ENCODE results near the gene AMIGO3.
"Not testable (repeated sequence)": the region's sequence is repeated elsewhere in the genome, so short reads cannot be mapped to it uniquely, and the experiment has no call there.

The AMIGO3 gene

GRCh38 chr3:49685846-49686245 lies 33.6 kb downstream of the AMIGO3 start:
- peaks cover 22% of the 10 kb centered on the region for H3K36me3 ChIP-seq (replicated peaks; ENCODE audit: low read depth, low read length)
- not testable (repeated sequence) for H4K20me1 ChIP-seq (ENCODE audit: insufficient read depth, low read length); H3K9ac ChIP-seq (ENCODE audit: low read length); H3K9me3 ChIP-seq (ENCODE audit: insufficient read depth, low read length); H3K27ac ChIP-seq (ENCODE audit: low read length); H3K27me3 ChIP-seq (ENCODE audit: low read depth, low read length); H3K4me3 ChIP-seq (ENCODE audit: low read length); H2AFZ ChIP-seq (ENCODE audit: low read depth, low read length); H3K4me2 ChIP-seq (ENCODE audit: low read length); H3K4me1 ChIP-seq (ENCODE audit: low read length)
- H3K79me2 ChIP-seq (ENCODE audit: low read length): peaks cover 15% of the 10 kb centered on the region

GRCh38 chr3:49685103-49685502 lies 34.4 kb downstream of the AMIGO3 start:
- not testable (repeated sequence) for H3K4me2 ChIP-seq (ENCODE audit: low read length); H3K27ac ChIP-seq (ENCODE audit: low read length); H3K4me1 ChIP-seq (ENCODE audit: low read length); H3K27me3 ChIP-seq (ENCODE audit: low read depth, low read length); H2AFZ ChIP-seq (ENCODE audit: low read depth, low read length); H3K9me3 ChIP-seq (ENCODE audit: insufficient read depth, low read length); H3K4me3 ChIP-seq (ENCODE audit: low read length); H3K79me2 ChIP-seq (ENCODE audit: low read length); H4K20me1 ChIP-seq (ENCODE audit: insufficient read depth, low read length); H3K9ac ChIP-seq (ENCODE audit: low read length)
- H3K36me3 ChIP-seq (replicated peaks; ENCODE audit: low read depth, low read length): peaks cover 25% of the 10 kb centered on the region

- H3K27me3 ChIP-seq (ENCODE audit: low read depth, low read length); H3K79me2 ChIP-seq (ENCODE audit: low read length); H3K27ac ChIP-seq (ENCODE audit: low read length); H3K9me3 ChIP-seq (ENCODE audit: insufficient read depth, low read length); H4K20me1 ChIP-seq (ENCODE audit: insufficient read depth, low read length); H3K4me2 ChIP-seq (ENCODE audit: low read length); H2AFZ ChIP-seq (ENCODE audit: low read depth, low read length); H3K4me1 ChIP-seq (ENCODE audit: low read length); H3K9ac ChIP-seq (ENCODE audit: low read length); H3K4me3 ChIP-seq (ENCODE audit: low read length): not testable (repeated sequence)
- peaks cover 30% of the 10 kb centered on the region for H3K36me3 ChIP-seq (replicated peaks; ENCODE audit: low read depth, low read length)
These were observed 35.0 kb downstream of the AMIGO3 start for GRCh38 chr3:49684453-49684852.

GRCh38 chr3:49683162-49683561 lies 36.3 kb downstream of the AMIGO3 start:
- no peak overlapping the region for H3K27ac ChIP-seq (ENCODE audit: low read length)
- no peak overlapping the region for H3K4me3 ChIP-seq (ENCODE audit: low read length)
- no peaks in the 10 kb centered on the region for H3K27me3 ChIP-seq (ENCODE audit: low read depth, low read length)
- H4K20me1 ChIP-seq (ENCODE audit: insufficient read depth, low read length): no peaks in the 10 kb centered on the region
- no peak overlapping the region for H3K9ac ChIP-seq (ENCODE audit: low read length)
- TF ChIP-seq CTCF (IDR thresholded peaks at IDR 0.05; ENCODE audit: low read depth, low read length): no peak
- no peak for TF ChIP-seq EZH2phosphoT487 (IDR thresholded peaks at IDR 0.05; ENCODE audit: low read depth)
- no peaks in the 10 kb centered on the region for H3K4me1 ChIP-seq (ENCODE audit: low read length)
- no peaks in the 10 kb centered on the region for H3K79me2 ChIP-seq (ENCODE audit: low read length)
- no peak overlapping the region for H3K4me2 ChIP-seq (ENCODE audit: low read length)
- H2AFZ ChIP-seq (ENCODE audit: low read depth, low read length): no peak overlapping the region
- peaks cover 42% of the 10 kb centered on the region for H3K36me3 ChIP-seq (replicated peaks; ENCODE audit: low read depth, low read length)
- no peaks in the 10 kb centered on the region for H3K9me3 ChIP-seq (ENCODE audit: insufficient read depth, low read length)

- Histone ChIP-seq H3K27ac (ENCODE audit: low read length) (no peak overlapping the region), H3K4me2 (ENCODE audit: low read length) (no peak overlapping the region), H3K9me3 (ENCODE audit: insufficient read depth, low read length) (no peaks in the 10 kb centered on the region), H3K79me2 (ENCODE audit: low read length) (no peaks in the 10 kb centered on the region), H3K27me3 (ENCODE audit: low read depth, low read length) (no peaks in the 10 kb centered on the region), H3K36me3 (replicated peaks; ENCODE audit: low read depth, low read length) (peaks cover 56% of the 10 kb centered on the region), H3K4me1 (ENCODE audit: low read length) (no peaks in the 10 kb centered on the region), H3K4me3 (ENCODE audit: low read length) (no peak overlapping the region), H4K20me1 (ENCODE audit: insufficient read depth, low read length) (no peaks in the 10 kb centered on the region), H2AFZ (ENCODE audit: low read depth, low read length) (no peak overlapping the region), H3K9ac (ENCODE audit: low read length) (no peak overlapping the region)
- TF ChIP-seq EZH2phosphoT487 (IDR thresholded peaks at IDR 0.05; ENCODE audit: low read depth): no peak
- TF ChIP-seq CTCF (IDR thresholded peaks at IDR 0.05; ENCODE audit: low read depth, low read length): no peak
These were observed 37.9 kb downstream of the AMIGO3 start for GRCh38 chr3:49681543-49681942.

GRCh38 chr3:49681232-49681522 lies 38.3 kb downstream of the AMIGO3 start:
- H3K4me3 ChIP-seq (ENCODE audit: low read length): no peak overlapping the region
- no peaks in the 10 kb centered on the region for H4K20me1 ChIP-seq (ENCODE audit: insufficient read depth, low read length)
- H3K4me1 ChIP-seq (ENCODE audit: low read length): no peaks in the 10 kb centered on the region
- peaks cover 60% of the 10 kb centered on the region for H3K36me3 ChIP-seq (replicated peaks; ENCODE audit: low read depth, low read length)
- no peak overlapping the region for H3K27ac ChIP-seq (ENCODE audit: low read length)
- no peaks in the 10 kb centered on the region for H3K79me2 ChIP-seq (ENCODE audit: low read length)
- no peak overlapping the region for H2AFZ ChIP-seq (ENCODE audit: low read depth, low read length)
- no peak overlapping the region for H3K9ac ChIP-seq (ENCODE audit: low read length)
- H3K4me2 ChIP-seq (ENCODE audit: low read length): no peak overlapping the region
- no peak for TF ChIP-seq EZH2phosphoT487 (IDR thresholded peaks at IDR 0.05; ENCODE audit: low read depth)
- TF ChIP-seq CTCF (IDR thresholded peaks at IDR 0.05; ENCODE audit: low read depth, low read length): no peak
- H3K27me3 ChIP-seq (ENCODE audit: low read depth, low read length): no peaks in the 10 kb centered on the region
- no peaks in the 10 kb centered on the region for H3K9me3 ChIP-seq (ENCODE audit: insufficient read depth, low read length)
